WTC11 (cell line): ENCODE measurements around the gene TRIP13. TPM values are rescaled to one million over a fixed set of nuclear protein-coding genes. Genes with fewer than 3 reads are reported as not detected.

Experiments used
- ATAC-seq: fragments of 200-7000 bp; cut with Tn5 transposase; 2 replicates; pipeline ENCODE4 v1.10.0; 2021; ENCODE audit warnings: mild to moderate bottlenecking, moderate library complexity
- CTCF ChIA-PET: fragments of 300-600 bp; sonication (Branson Sonifier 250); formaldehyde crosslinking; loops from one replicate; lab custom pipeline; 2021; ENCODE audit warnings: antibody characterized with exemption; lab: Charles Lee
- POLR2A ChIA-PET: fragments of 350-600 bp; sonication (Branson Sonifier 250); formaldehyde crosslinking; loops from one replicate; lab custom pipeline; 2021; ENCODE audit warnings: antibody characterized with exemption; lab: Charles Lee
- DNase-seq: peaks from one replicate; pipeline ENCODE4 v3.0.0; 2021; ENCODE audit warnings: low spot score
- H3K27ac Mint-ChIP-seq: 2 replicates; pipeline ENCODE4 v1.8.0; 2021; ENCODE audit warnings: mixed read lengths
- H3K27me3 Mint-ChIP-seq: 2 replicates; pipeline ENCODE4 v1.8.0; 2021; ENCODE audit warnings: low read depth, mild to moderate bottlenecking, moderate library complexity, mixed read lengths
- H3K36me3 Mint-ChIP-seq: 2 replicates; pipeline ENCODE4 v1.8.0; 2021; ENCODE audit warnings: mixed read lengths
- H3K4me1 Mint-ChIP-seq: 2 replicates; pipeline ENCODE4 v1.8.0; 2022; ENCODE audit warnings: mixed read lengths
- H3K4me3 Mint-ChIP-seq: 2 replicates; pipeline ENCODE4 v1.8.0; 2021; ENCODE audit warnings: mild to moderate bottlenecking, moderate library complexity, mixed read lengths
- H3K9me3 Mint-ChIP-seq: 2 replicates; pipeline ENCODE4 v1.8.0; 2021; ENCODE audit warnings: mixed read lengths
- AFF4 ChIP-seq: sonication (generic); formaldehyde crosslinking; IDR thresholded peaks from 2 replicates; pipeline ENCODE4 v1.8.1; 2023; ENCODE audit warnings: mild to moderate bottlenecking, missing genetic modification reagents, borderline replicate concordance
- ARID4B ChIP-seq: sonication (generic); formaldehyde crosslinking; IDR thresholded peaks from 2 replicates; pipeline ENCODE4 v1.8.0; 2023; ENCODE audit warnings: missing genetic modification reagents, mild to moderate bottlenecking, borderline replicate concordance
- ATF3 ChIP-seq: sonication (generic); formaldehyde crosslinking; conservative IDR thresholded peaks from 2 replicates; pipeline ENCODE4 v1.8.1; 2022; ENCODE audit warnings: mild to moderate bottlenecking, missing genetic modification reagents
- CREB1 ChIP-seq: sonication (generic); formaldehyde crosslinking; IDR thresholded peaks from 2 replicates; pipeline ENCODE4 v1.8.0; 2023; ENCODE audit warnings: mild to moderate bottlenecking, missing genetic modification reagents
- CREM ChIP-seq: sonication (generic); formaldehyde crosslinking; IDR thresholded peaks from 2 replicates; pipeline ENCODE4 v1.8.1; 2022; ENCODE audit warnings: mild to moderate bottlenecking, missing genetic modification reagents, moderate library complexity
- GABPB1 ChIP-seq: sonication (generic); formaldehyde crosslinking; IDR thresholded peaks from 2 replicates; pipeline ENCODE4 v1.8.1; 2023; ENCODE audit warnings: mild to moderate bottlenecking, missing genetic modification reagents
- NFYB ChIP-seq: sonication (generic); formaldehyde crosslinking; conservative IDR thresholded peaks from 2 replicates; pipeline ENCODE4 v1.8.0; 2022; ENCODE audit warnings: low read depth, missing genetic modification reagents
- NR1H2 ChIP-seq: sonication (generic); formaldehyde crosslinking; IDR thresholded peaks from 2 replicates; pipeline ENCODE4 v1.9.0; 2021; ENCODE audit warnings: mild to moderate bottlenecking, moderate library complexity, missing genetic modification reagents
- NR3C1 ChIP-seq: sonication (generic); formaldehyde crosslinking; conservative IDR thresholded peaks from 2 replicates; pipeline ENCODE4 v1.8.1; 2023; ENCODE audit warnings: low read depth, mild to moderate bottlenecking, missing genetic modification reagents
- STAT6 ChIP-seq: sonication (generic); formaldehyde crosslinking; conservative IDR thresholded peaks from 2 replicates; pipeline ENCODE4 v1.8.1; 2023; ENCODE audit warnings: mild to moderate bottlenecking, low read depth, missing genetic modification reagents, moderate library complexity
- TEAD1 ChIP-seq: sonication (generic); formaldehyde crosslinking; IDR thresholded peaks from 2 replicates; pipeline ENCODE4 v1.8.0; 2022; ENCODE audit warnings: mild to moderate bottlenecking, missing genetic modification reagents
- TP53 ChIP-seq: sonication (generic); formaldehyde crosslinking; IDR thresholded peaks from 2 replicates; pipeline ENCODE4 v1.8.1; 2023; ENCODE audit warnings: mild to moderate bottlenecking, missing genetic modification reagents
- USF1 ChIP-seq: sonication (generic); formaldehyde crosslinking; IDR thresholded peaks from 2 replicates; pipeline ENCODE4 v1.8.0; 2022; ENCODE audit warnings: mild to moderate bottlenecking, missing genetic modification reagents
- ZBTB43 ChIP-seq: sonication (generic); formaldehyde crosslinking; IDR thresholded peaks from 2 replicates; pipeline ENCODE4 v1.8.1; 2023; ENCODE audit warnings: mild to moderate bottlenecking, missing genetic modification reagents
- ZMAT4 ChIP-seq: fragments of 250-450 bp; sonication (Bioruptor Pico); IDR thresholded peaks from 2 replicates; pipeline ENCODE4 v1.9.0; 2021; ENCODE audit warnings: mild to moderate bottlenecking
- ZNF138 ChIP-seq: sonication (generic); formaldehyde crosslinking; conservative IDR thresholded peaks from 2 replicates; pipeline ENCODE4 v1.8.1; 2022; ENCODE audit warnings: mild to moderate bottlenecking, moderate library complexity, missing genetic modification reagents
- ZNF423 ChIP-seq: fragments of 250-450 bp; sonication (Bioruptor Pico); IDR thresholded peaks from 2 replicates; pipeline ENCODE4 v2.1.2; 2022; ENCODE audit warnings: mild to moderate bottlenecking, moderate library complexity
- total RNA-seq: library from RNA; stranded (reverse); gene quantifications from 3 replicates; pipeline ENCODE4 v1.2.3, GENCODE V29; 2021

TRIP13 gene
- total RNA-seq, 1 experiment from 2014 or later, result 33.7 TPM

GRCh38 chr5:922436-923280 is 30.0 kb downstream of the TRIP13 start:
- Mint-ChIP-seq H3K4me3 (no peak overlapping the region), H3K27ac (no peak overlapping the region), H3K4me1 (peaks cover 5% of the 10 kb centered on the region; the same call in 1 of the 2 replicates), H3K36me3 (peaks cover 18% of the 10 kb centered on the region), H3K27me3 (peaks cover 21% of the 10 kb centered on the region), H3K9me3 (no peaks in the 10 kb centered on the region)
- no peak for ATAC-seq
- no peak for TF ChIP-seq ATF3
- TF ChIP-seq AFF4, result no peak
- TF ChIP-seq ZMAT4, result no peak
- TF ChIP-seq USF1, result no peak
- no peak for TF ChIP-seq CREM (CRISPR knock-in tag)
- no peak for TF ChIP-seq TP53 (CRISPR knock-in tag)
- TF ChIP-seq ZNF138 (CRISPR knock-in tag), result no peak
- no peak for TF ChIP-seq CREB1
- no peak for TF ChIP-seq ZNF423 (CRISPR knock-in tag)
- TF ChIP-seq NR1H2 (CRISPR knock-in tag), result no peak
- TF ChIP-seq ZBTB43 (CRISPR knock-in tag), result no peak
- TF ChIP-seq GABPB1, result no peak
- no peak for TF ChIP-seq NR3C1 (CRISPR knock-in tag)
- TF ChIP-seq STAT6 (CRISPR knock-in tag), result no peak
- TF ChIP-seq ARID4B (CRISPR knock-in tag), result no peak
- no peak for TF ChIP-seq NFYB (CRISPR knock-in tag)
- TF ChIP-seq TEAD1 (CRISPR knock-in tag), result no peak
- CTCF ChIA-PET, result interaction anchor here (0.7 to 2.3 kb wide), 14 partner anchors 26 to 722 kb away, joined by 3 to 35 read pairs (median 6); no protein-coding TSS in a partner anchor
- POLR2A ChIA-PET, result no interaction called here
- DNase-seq, result no peak
